ENCODE measurements around the gene ULK1.
"Not testable (repeated sequence)": the region's sequence is repeated elsewhere in the genome, so short reads cannot be mapped to it uniquely, and the experiment has no call there.

The ULK1 gene

GRCh38 chr12:131885543-131886057 is 8.8 kb upstream of the ULK1 start:
- DNase-seq (ENCODE audit: low read depth, low spot score): no peak

GRCh38 chr12:131891722-131892121 is 2.7 kb upstream of the ULK1 start:
- DNase-seq (ENCODE audit: low read depth, low spot score): not testable (repeated sequence)

- no peak for DNase-seq (ENCODE audit: low read depth, low spot score)
Measured at GRCh38 chr12:131892711-131893604, 1.5 kb upstream of the ULK1 start.

GRCh38 chr12:131893605-131894312 is 663 bp upstream of the ULK1 start:
- no peak for DNase-seq (ENCODE audit: low read depth, low spot score)

- DNase-seq (ENCODE audit: low read depth, low spot score): peak; percentile 36
Measured at GRCh38 chr12:131894981-131895639, 688 bp downstream of the ULK1 start.

GRCh38 chr12:131895640-131896079 is 1.2 kb downstream of the ULK1 start:
- DNase-seq (ENCODE audit: low read depth, low spot score): no peak

GRCh38 chr12:131896080-131896810 is 1.8 kb downstream of the ULK1 start:
- peak; percentile 96 for DNase-seq (ENCODE audit: low read depth, low spot score)

GRCh38 chr12:131896811-131897270 is 2.4 kb downstream of the ULK1 start:
- no peak for DNase-seq (ENCODE audit: low read depth, low spot score)

- DNase-seq (ENCODE audit: low read depth, low spot score): no peak
Measured at GRCh38 chr12:131897276-131897675, 2.9 kb downstream of the ULK1 start.

- no peak for DNase-seq (ENCODE audit: low read depth, low spot score)
Measured at GRCh38 chr12:131897875-131898274, 3.5 kb downstream of the ULK1 start.

- DNase-seq (ENCODE audit: low read depth, low spot score): peak; percentile 16
Measured at GRCh38 chr12:131900397-131900796, 6.0 kb downstream of the ULK1 start.

GRCh38 chr12:131901431-131902331 is 7.3 kb downstream of the ULK1 start:
- DNase-seq (ENCODE audit: low read depth, low spot score): peak; percentile 2

GRCh38 chr12:131902332-131903241 is 8.2 kb downstream of the ULK1 start:
- DNase-seq (ENCODE audit: low read depth, low spot score): peak; percentile 0

- no peak for DNase-seq (ENCODE audit: low read depth, low spot score)
Measured at GRCh38 chr12:131903270-131904255, 9.1 kb downstream of the ULK1 start.

- DNase-seq (ENCODE audit: low read depth, low spot score): no peak
Measured at GRCh38 chr12:131904346-131904745, 9.9 kb downstream of the ULK1 start.

GRCh38 chr12:131905081-131905629 is 10.7 kb downstream of the ULK1 start:
- no peak for DNase-seq (ENCODE audit: low read depth, low spot score)

GRCh38 chr12:131905630-131906091 is 11.2 kb downstream of the ULK1 start:
- no peak for DNase-seq (ENCODE audit: low read depth, low spot score)

All from astrocyte of the hippocampus (primary cell).